ENCODE data around the gene SEC24A.
"Not testable (repeated sequence)": the region's sequence is repeated elsewhere in the genome, so short reads cannot be mapped to it uniquely, and the experiment has no call there.

Gene SEC24A

DNA sequence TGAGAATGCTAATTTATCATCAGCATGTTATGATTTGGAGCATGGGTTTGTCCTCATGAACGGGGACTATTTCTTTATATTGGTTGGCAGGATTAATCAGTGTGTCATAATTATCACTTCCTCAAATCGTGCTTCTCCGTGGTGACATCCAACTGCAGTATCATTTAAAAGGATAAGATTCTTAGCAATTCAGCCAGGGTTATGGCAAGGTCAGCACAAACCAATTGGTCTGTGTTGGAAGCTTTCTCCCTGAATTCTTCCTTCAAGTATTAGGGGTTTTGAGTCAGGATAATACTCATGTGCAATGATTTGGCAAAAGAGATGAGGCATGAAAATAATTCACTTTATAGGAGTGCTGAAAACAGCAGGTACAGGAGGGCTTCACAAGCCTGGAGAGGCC lies 84.2 kb downstream of the SEC24A start:
- DNase-seq (ENCODE audit: insufficient read length) (no peak), FAIRE-seq (no peak)
- TF ChIP-seq TAF1 (IDR thresholded peaks at IDR 0.05; ENCODE audit: borderline replicate concordance, low read depth, low read length) (no peak), POLR2AphosphoS5 (IDR thresholded peaks at IDR 0.05; ENCODE audit: low read depth, low read length) (no peak), POLR2A (IDR thresholded peaks at IDR 0.05; ENCODE audit: low read depth, low read length) (no peak)

DNA sequence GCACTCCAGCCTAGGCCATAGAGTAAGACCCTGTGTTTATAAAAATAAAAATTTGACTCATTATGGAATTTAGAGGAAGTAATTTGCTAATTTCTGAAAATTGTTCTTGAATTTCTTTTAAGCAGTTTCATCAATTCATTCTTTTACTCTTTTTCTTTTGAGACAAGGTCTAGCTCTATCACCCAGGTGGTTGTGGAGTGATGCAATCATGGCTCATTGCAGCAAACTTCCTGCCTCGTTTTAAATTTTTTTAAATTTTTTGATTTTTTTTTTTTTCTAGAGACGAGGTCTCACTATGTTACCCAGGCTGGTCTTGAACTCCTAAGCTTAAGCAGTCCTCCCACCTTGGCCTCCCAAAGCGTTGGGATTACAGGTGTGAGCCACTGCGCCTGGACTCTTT lies 86.7 kb downstream of the SEC24A start:
- FAIRE-seq, result no peak
- TF ChIP-seq POLR2A (IDR thresholded peaks at IDR 0.05; ENCODE audit: low read depth, low read length), result no peak
- no peak for DNase-seq (ENCODE audit: insufficient read length)

DNA sequence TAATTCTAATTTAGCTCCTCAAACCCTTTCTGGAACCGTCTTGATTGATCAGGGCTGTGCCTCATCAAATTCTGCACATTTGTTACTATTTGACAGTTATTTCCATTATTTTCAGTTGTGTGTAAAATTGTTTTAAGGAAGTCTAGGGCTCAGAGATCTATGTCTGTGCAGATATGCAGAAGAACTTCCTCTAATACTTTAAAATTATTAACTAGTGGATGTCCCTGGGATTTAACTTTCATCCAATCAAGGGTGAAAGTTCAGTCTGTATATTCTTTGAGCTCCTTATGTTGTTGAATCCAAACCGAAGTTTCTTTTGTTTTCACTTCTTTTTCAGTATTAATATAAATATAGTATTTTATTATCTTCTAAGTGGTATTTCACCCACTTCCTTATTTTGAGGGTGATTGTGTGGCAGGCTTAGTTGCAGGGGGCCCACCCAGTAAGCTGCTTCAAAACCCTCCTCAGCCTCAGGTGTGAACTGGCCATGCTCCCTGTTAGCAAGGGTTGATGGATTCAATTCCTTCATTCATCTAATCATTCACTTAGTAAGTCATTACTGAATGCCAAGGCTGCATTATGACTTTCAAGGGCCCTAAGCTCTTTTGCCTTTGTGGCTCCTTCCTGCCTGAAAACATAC lies 87.7 kb downstream of the SEC24A start:
- no peak for DNase-seq (ENCODE audit: insufficient read length)

DNA sequence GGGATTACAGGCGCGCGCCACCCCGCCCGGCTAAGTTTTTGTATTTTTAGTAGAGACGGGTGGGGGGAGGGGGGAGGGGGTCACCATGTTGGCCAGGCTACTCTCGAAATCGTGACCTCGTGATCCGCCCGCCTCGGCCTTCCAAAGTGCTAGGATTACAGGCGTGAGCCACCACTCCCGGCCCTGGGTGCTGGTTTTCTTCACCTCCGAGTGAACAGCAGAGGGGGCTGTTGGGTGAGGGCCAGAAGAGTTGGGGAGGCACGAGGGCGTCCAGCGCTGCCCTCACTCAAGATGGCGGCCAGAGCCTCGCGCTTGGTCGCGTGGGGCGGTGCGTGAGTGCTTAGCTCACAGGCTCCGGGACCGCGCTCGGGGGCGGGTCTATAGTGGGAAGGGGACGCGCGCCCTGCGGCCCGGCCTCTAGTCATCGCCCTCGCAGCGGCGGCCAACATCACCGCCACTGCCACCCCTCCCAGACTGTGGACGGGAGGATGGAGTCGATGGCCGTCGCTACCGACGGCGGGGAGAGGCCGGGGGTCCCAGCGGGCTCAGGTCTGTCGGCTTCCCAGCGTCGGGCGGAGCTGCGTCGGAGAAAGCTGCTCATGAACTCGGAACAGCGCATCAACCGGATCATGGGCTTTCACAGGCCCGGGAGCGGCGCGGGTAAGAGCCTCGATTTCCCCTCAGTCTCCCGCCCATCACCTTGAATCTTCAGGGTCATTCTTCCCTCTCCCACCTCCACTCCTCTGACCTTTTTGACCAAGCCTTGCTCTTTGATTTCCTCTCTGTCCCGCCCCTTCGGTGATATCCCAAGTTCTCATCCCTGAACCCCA lies 89.8 kb downstream of the SEC24A start, which contains the start of gene CAMLG:
CAMLG (plus strand) TSS at position 416 of the 830 bp plus-strand sequence; CDS start at position 489, 73 bp downstream.
- FAIRE-seq (peak; percentile 97), DNase-seq (ENCODE audit: insufficient read length) (peak; percentile 90)
- TF ChIP-seq POLR2AphosphoS5 (IDR thresholded peaks at IDR 0.05; ENCODE audit: low read depth, low read length), result peak; percentile 80
- TF ChIP-seq TAF1 (IDR thresholded peaks at IDR 0.05; ENCODE audit: borderline replicate concordance, low read depth, low read length), result no peak
- TF ChIP-seq POLR2A (IDR thresholded peaks at IDR 0.05; ENCODE audit: low read depth, low read length), result peak; percentile 81

More for the DNA sequence above, 87.7 kb downstream of the SEC24A start:
- no peak for TF ChIP-seq POLR2A (IDR thresholded peaks at IDR 0.05; ENCODE audit: low read depth, low read length)
- no peak for TF ChIP-seq POLR2AphosphoS5 (IDR thresholded peaks at IDR 0.05; ENCODE audit: low read depth, low read length)
- TF ChIP-seq TAF1 (IDR thresholded peaks at IDR 0.05; ENCODE audit: borderline replicate concordance, low read depth, low read length), result no peak
- FAIRE-seq, result no peak

DNA sequence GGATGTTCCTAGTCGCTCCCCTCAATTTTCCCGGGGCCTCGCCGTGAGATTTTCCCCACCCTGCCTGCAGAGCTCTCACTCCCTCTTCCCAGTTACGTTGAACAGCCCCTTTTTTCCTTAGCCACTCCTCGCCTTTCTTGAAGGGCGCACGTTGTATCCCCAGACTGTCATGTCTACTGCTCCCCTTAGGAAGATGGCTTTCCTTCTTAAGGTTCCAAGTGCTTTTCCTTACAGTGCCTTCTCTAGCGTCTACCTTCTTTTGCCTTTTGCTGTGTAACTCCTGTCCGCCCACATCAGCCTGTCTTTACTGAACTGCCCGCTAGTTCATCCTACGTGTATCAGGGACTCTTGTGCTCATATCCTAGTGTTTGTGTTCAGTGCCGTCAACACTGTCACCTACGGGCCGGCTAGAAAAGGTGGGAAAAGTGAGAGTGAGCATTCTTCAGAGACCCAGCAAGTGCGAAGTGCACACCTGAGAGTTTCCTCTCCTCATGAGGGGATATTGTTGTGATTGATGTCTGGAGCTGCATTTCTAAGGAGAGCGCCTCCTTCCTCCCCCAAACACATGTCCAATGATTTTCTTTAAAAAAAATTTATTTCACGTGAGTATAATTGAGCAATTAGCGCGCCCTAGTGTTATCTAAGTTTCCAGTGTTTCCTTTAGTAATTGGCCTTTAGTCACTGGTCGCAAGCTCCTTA lies 90.5 kb downstream of the SEC24A start:
- DNase-seq (ENCODE audit: insufficient read length), result no peak
- FAIRE-seq, result peak; percentile 79

DNA sequence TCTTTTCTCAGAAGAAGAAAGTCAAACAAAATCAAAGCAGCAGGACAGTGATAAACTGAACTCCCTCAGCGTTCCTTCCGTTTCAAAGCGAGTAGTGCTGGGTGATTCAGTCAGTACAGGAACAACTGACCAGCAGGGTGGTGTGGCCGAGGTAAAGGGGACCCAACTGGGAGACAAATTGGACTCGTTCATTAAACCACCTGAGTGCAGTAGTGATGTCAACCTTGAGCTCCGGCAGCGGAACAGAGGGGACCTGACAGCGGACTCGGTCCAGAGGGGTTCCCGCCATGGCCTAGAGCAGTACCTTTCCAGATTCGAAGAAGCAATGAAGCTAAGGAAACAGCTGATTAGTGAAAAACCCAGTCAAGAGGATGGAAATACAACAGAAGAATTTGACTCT lies 92.5 kb downstream of the SEC24A start:
- FAIRE-seq, result no peak

More for the DNA sequence above, 90.5 kb downstream of the SEC24A start:
- TF ChIP-seq POLR2AphosphoS5 (IDR thresholded peaks at IDR 0.05; ENCODE audit: low read depth, low read length) (no peak), TAF1 (IDR thresholded peaks at IDR 0.05; ENCODE audit: borderline replicate concordance, low read depth, low read length) (no peak), POLR2A (IDR thresholded peaks at IDR 0.05; ENCODE audit: low read depth, low read length) (no peak)

DNA sequence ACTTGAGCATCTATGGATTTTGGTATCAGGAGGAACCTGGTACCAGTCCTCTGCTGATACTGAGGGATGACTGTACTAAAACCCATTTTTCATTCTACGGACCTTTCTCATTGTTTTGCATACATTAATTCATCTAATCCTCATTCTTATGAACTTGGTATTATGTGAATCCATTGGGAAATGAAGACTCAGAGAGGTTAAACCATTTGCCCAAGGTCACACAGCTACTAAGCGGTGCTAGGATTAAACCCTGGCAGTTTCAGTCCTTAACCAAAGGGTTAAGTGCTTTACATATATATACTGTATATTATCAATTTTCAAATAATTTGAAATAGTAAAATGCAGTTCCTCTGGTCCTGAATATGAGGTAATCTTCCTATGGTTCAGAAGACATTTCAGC lies 93.5 kb downstream of the SEC24A start:
- TF ChIP-seq TAF1 (IDR thresholded peaks at IDR 0.05; ENCODE audit: borderline replicate concordance, low read depth, low read length), result no peak
- no peak for DNase-seq (ENCODE audit: insufficient read length)
- FAIRE-seq, result no peak

More for the DNA sequence above, 92.5 kb downstream of the SEC24A start:
- no peak for DNase-seq (ENCODE audit: insufficient read length)
- TF ChIP-seq POLR2AphosphoS5 (IDR thresholded peaks at IDR 0.05; ENCODE audit: low read depth, low read length), result no peak
- no peak for TF ChIP-seq TAF1 (IDR thresholded peaks at IDR 0.05; ENCODE audit: borderline replicate concordance, low read depth, low read length)
- TF ChIP-seq POLR2A (IDR thresholded peaks at IDR 0.05; ENCODE audit: low read depth, low read length), result no peak

DNA sequence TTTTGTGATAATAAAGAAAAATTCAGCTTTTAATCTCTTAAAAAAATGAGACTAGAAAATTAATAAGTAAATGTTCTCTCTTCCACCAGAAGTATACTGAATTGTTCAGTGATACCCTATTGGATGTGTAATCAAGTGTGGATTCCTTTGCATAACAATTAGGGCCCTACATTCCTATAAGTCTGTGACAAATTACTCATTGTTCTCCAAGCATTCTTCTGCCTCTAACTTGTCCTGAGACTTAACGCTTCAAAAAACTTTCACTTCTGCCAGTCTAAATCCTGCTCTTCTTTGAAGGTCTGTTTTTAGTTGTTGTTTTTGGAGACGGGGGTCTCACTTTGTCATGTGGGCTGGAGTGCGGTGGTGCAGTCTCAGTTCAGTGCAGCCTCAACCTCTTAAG lies 100.8 kb downstream of the SEC24A start:
- DNase-seq (ENCODE audit: insufficient read length) (no peak), FAIRE-seq (no peak)
- TF ChIP-seq POLR2AphosphoS5 (IDR thresholded peaks at IDR 0.05; ENCODE audit: low read depth, low read length) (no peak), POLR2A (IDR thresholded peaks at IDR 0.05; ENCODE audit: low read depth, low read length) (no peak)

DNA sequence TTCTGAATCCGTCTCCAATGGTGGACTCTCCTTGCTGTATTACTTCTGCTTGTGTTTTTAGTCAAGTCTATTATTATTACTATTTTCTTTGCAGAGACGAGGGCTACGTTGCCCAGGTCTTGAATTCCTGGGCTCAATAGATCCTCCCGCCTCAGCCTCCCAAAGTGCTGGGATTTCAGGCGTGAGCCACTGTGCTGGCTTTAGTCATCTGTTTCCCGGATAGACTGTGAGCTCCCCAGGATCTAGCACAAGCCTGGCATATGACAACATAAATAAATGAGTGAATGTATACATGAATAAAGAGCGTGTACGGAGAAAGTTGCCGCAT lies 109.6 kb downstream of the SEC24A start:
- DNase-seq (ENCODE audit: insufficient read length) (no peak), FAIRE-seq (no peak)
- no peak for TF ChIP-seq TAF1 (IDR thresholded peaks at IDR 0.05; ENCODE audit: borderline replicate concordance, low read depth, low read length)
- TF ChIP-seq POLR2A (IDR thresholded peaks at IDR 0.05; ENCODE audit: low read depth, low read length), result no peak
- TF ChIP-seq POLR2AphosphoS5 (IDR thresholded peaks at IDR 0.05; ENCODE audit: low read depth, low read length), result no peak

DNA sequence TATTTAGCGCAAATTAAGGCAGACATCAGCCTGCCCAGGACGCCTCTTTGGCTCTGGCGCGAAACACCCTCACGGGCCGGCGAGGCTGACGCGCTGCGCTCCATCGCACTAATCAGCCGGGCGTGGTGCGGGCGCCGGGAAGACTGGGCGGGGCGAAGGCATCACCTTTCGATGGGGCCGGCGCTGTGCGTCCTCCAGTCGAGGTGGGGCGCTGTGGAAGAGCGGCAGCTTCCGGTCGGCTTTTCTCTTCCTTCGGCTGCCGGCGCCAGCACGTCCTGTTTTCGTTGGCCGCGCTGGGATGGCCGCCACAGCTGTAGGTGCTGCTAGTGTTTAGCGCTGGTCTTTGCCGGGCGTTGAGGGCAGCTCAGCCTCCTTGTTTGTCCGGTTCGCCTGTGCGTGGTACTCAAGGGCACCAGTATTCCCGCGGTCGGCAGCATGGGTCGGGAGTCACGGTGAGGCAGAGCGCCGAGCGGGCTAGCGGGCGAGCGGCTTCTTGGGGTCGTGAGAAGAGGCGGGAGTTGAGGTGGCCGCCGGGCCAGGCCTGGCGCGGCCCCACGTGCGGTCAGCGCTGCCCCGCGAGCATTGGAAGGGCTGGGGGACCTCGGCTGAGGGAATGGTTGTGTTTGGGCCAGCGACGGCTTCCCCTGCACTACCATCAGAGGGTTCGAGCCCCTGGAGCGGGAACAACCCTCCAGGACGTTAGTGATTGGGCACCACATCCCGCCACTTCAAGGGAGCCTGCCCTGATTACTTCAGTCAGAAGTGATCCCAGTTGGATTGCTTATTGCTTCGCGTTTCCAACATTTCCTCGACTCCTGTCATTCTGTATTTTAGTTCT lies 110.1 kb downstream of the SEC24A start, which contains the start of gene DDX46:
DDX46 (plus strand) TSS at position 276 of the 838 bp plus-strand sequence; CDS start at position 436, 160 bp downstream.
- DNase-seq (ENCODE audit: insufficient read length), result peak; percentile 91
- TF ChIP-seq POLR2AphosphoS5 (IDR thresholded peaks at IDR 0.05; ENCODE audit: low read depth, low read length) (peak; percentile 95), TAF1 (IDR thresholded peaks at IDR 0.05; ENCODE audit: borderline replicate concordance, low read depth, low read length) (peak; percentile 94), POLR2A (IDR thresholded peaks at IDR 0.05; ENCODE audit: low read depth, low read length) (peak; percentile 91)
- FAIRE-seq, result peak; percentile 86

DNA sequence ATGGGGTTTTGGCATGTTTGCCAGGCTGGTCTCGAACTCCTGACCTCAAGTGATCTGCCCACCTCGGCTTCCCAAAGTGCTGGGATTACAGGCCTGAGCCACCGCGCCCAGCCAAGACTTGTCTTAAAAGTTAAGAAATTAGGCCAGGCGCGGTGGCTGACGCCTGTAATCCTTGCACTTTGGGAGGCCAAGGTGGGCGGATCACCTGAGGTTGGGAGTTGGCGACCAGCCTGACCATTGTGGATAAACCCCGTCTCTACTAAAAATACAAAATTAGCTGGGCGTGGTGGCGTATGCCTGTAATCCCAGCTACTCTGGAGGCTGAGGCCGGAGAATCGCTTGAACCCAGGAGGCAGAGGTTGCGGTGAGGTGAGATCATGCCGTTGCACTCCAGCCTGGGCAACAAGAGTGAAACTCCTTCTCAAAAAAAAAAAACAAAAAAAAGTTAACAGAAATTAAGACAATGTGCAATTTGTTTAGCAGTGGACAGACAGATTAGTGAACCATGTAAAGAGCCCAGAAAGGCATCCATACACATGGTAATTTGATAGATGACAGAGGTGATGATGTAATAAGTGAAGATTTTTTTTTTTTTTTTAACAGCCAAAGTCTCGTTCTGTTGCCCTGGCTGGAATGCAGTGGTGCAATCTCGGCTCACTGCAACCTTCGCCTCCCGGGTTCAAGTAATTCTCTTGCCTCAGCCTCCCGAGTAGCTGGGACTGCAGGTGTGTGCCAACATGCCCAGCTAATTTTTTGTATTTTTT lies 119.1 kb downstream of the SEC24A start:
- FAIRE-seq; DNase-seq (ENCODE audit: insufficient read length): not testable (repeated sequence)

Data from GM12892 (cell line).